DMS153 treated with DMSO at 0.1 percent for 48 hours (cell line): ENCODE measurements around the gene IDE.

Source experiments
- DNase-seq: peaks from one replicate; lab custom pipeline; 2025; ENCODE audit not compliant: unreplicated experiment; lab: John Stamatoyannopoulos, UW

The IDE gene

DNA sequence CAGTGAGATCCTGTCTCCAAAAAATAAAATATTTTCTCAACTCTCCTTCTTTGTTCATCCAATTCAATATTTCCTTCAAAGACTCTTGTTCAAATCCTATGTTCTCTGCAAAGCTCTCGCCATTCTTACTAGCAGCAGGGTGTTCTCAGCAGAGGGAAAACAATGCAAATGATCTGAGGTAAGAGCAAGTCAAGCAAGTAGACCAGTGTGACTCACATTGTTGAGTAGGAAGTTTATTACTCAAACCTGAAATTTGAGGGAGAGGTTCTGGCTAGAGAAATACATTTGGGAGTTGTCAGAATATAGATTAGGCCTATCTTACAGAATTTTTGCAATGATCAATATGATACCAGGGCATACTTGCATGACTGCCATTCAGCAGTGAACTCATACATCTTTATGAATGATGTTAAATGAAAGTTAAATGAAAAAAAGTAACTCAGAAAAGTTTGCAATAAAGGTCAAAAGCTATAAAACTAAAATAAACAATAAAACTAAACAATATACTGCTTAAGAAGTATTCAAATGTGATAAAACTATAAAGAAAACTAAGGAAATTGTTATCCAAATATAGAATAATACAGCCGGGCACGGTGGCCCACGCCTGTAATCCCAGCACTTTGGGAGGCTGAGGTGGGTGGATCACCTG is 5.8 kb downstream of the IDE start:
- no peak for DNase-seq

DNA sequence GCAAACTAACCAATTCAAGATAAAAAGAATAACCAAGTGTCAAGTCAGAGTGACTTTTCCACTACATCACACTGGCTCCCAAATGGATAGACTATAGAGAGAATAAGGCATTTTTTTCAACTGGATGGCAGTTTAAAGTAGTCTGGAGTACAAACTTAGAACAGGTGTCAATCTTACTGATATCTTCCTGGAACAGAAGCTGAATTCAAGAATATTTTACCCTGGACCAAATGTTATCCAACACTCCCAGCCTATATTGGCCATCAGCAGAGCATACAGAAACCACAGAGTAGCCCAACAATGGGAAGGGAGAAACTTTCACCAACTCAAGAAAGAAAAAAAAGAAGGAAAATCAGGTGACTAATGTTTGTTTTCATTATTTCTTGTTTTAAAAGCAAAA is 11.5 kb downstream of the IDE start:
- no peak for DNase-seq

DNA sequence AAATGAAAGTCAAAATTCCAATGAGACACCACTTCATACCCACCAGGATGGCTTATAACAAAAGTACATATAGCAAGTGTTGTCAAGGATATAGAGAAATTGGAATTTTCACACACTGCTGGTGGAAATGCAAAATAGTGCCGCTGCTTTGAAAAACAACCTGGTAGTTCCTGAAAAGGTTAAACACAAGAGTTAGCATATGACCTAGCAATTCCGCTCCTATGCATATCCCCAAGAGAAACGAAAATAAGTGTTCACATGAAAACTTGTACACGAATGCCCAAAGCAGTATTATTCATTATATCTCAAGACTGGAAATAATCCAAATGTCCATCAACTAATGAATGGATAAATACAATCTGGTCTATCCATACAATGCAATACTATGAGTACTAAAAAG is 14.8 kb downstream of the IDE start:
- DNase-seq: no peak

DNA sequence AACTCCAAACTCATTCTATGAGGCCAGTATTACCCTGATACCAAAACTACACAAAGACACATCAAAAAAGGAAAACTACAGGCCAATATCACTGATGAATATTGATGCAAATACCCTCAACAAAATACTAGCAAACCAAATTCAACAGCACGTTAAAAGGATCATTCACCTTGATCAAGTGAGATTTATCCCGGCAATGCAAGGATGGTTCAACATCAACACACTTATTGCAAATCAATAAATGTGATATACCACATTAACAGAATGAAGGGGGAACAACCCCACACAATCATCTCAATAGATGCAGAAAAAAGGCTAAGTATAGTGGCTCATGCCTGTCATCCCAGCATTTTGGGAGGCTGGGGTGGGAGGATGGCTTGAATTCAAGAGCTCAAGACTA is 19.9 kb downstream of the IDE start:
- DNase-seq: no peak

DNA sequence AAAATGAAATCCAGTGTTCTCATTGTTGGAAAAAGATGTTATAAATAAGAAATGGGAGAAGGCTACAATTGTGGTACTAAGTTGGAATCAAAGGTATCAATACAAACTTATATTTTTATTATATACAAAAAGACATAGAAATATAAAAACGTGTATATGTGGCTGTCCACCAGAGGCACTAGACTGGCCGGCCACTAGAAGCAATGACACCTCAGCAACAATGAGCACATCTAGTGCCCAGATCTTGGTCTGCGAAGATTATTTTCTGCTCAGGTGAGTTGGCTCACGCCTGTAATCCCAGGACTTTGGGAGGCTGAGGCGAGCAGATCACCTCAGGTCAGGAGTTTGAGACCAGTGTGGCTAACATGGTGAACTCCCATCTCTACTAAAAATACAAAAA is 21.6 kb downstream of the IDE start:
- no peak for DNase-seq

DNA sequence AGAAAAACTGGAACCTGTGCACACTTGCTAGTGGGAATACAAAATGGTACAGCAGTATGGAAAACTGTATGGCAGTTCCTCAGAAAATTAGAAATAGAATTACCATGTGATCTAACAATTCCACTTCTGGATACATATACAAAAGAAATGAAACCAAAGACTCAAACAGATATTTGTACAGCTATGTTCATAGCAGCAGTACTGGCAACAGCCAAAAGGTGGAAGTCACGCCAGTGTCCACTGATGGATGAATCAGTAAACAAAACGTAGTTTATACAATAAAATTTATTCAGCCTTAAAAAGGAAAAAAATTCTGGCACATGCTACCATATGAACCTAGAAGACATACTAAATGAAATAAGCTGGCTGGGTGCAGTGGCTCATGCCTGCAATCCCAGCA is 23.0 kb downstream of the IDE start:
- no peak for DNase-seq

DNA sequence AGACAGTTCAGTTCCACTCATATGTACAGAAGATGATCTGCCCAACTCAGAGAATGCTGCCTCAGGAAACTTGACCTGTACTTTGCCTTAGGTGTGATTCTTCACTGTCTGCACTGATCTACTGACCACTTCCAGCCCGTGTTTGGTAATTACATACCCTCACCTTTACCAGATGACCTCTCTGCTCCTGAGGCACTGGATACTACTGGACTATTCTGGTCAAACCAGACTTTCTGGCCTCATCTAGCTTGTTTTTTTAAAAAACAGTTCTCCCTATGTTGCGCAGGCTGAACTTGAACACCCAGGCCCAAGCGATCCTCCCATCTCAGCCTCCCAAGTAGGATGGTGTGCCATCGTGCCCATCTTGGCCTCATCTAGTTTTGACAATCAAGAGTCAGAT is 26.2 kb downstream of the IDE start:
- DNase-seq: no peak

DNA sequence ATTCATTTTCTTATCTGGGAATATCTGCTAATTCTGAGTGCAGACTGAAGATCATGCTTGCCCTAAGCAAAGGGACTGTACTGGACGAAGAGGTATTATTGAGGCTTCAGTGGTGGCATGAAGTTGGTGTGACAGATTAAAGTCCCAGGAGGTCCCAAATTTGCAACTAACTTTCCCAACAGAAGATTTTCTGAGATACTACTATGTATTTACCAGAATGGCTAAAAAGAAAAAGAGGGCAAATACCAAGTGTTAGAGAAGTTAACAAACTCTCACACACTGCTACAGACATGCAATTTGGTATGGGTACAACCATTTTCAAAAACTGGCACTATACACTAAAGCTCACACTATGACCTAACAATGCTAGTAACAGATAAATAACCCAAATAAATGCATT is 28.3 kb downstream of the IDE start:
- no peak for DNase-seq

DNA sequence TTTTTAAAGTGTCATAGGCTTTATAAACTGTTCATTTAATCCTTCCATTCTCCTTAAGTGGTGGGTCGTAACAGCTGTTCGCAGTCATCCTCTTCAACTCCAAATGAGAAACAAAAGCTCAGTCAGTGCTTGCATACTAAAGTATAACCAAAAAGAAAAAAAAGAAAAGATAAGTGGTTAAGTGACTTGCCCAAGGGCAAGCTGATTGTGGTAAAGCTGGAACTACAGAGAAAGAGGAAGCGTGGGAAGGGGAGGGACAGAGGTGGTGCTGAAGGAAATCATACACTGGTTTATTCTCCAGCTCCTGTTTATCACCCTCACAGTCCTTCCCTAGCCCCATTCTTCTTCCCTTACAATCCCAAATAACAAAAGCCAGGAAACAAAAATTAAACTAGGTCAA is 29.6 kb downstream of the IDE start:
- no peak for DNase-seq

DNA sequence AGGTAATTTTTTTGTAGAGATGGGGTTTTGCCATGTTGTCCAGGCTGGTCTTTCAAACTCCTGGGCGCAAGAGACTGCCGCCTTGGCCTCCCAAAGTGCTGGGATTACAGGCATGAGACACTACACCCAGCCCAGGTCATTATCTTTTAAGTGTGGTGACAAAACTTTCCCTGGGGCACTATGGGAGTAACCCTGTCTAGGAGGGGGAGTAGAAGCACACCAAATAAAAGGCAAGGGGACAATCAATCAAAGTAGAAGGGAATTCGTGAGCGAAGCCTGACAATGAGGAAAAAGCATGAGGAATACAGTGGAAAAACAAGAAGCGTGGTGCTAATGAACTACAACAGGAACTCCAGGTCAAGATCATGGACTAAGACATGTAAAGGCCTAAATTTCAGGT is 31.4 kb downstream of the IDE start:
- no peak for DNase-seq

DNA sequence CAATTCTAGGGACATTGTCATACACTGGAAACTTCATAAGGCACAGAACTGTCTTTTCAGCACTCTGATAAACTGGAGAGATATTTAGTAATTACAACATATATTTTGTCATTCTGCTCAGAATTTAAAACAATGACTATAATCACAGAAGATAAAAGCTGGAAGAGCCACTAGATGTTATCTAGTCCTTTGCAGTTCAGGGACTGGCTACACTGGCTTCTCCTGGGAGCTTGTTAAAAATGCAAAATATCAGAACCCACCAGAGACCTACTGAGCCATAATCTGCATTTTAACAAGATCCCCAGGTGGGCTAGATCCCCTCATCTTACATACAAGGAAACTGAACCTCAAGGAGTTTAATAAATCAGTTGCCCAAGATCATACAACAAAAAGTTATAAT is 32.3 kb downstream of the IDE start:
- no peak for DNase-seq

DNA sequence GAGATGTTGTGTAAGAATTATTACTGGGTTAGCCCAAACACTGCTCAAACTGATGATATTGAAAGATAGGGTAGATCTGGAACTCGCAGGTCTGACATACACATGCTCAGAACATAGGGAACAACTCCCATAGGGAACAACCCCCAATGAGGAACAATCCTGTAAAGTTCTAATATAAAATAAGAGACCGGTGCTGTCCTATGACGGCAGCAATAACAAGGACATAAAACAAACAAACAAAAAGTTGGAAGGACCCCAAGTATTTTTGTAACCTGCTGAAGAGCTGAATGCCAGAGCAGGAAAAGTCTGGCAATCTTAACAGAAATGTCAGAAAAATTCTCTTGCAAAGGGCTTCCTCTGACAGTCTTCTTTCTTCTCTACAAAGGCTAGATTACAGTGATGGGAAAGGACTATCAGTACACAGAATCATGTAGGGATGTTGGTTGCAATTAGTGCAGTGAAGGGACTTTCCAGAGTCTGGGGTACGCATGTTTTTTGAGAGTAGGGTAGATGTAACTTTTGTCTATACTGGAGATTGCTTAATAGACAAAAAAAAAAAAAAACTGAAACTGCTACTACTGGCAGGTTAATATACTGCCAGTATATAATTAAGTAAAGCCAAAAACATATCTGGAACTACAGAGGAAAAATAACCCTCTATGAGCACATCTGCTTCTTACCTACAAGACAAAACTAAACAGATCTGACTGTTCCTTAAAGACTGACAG is 35.5 kb downstream of the IDE start:
- no peak for DNase-seq

DNA sequence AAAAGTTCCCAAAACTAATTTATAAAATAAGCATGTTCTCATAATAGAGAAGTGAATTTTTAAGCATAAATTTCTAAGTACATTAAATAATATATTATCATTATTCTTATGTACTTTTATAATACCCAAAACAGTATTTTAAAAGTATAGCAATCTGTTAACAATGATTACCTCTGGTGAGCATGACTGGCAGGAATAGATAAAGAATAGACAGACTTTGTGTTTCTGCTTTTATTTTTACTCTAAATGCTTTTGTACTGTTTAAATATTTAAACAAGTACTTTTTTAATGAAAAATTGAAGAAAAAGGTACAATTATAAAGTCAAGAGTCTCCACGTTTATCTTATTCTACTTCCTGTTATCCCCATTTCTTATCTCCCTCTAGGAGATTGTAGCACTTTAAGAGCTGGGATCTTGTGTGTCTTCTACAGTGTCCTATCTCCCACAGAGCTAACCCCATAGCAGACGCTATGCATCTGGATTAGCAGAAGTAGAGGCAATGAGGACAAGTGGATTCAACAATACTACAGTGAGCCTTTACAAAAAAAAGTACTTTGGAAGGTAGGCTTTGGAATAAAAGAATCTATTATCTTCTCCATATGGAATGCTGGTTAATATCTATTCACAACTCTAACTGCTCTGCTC is 42.9 kb downstream of the IDE start:
- DNase-seq: no peak

DNA sequence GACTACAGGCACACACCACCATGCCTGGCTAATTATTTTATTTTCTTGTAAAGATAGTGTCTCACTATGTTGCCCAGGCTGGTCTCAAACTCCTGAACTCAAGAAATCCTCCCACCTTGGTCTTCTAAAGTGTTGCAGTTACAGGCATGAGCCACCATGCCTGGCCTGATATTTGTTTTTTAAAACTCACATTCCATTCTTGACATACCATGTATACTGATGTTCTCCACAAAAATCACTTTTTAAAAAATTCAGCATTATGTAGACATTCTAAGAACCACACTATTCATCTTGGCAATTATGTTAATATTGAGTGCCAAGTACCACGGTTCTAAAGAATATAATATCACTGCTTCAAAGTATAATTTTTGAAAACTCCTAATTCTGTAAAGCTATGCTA is 43.5 kb downstream of the IDE start:
- DNase-seq: no peak

DNA sequence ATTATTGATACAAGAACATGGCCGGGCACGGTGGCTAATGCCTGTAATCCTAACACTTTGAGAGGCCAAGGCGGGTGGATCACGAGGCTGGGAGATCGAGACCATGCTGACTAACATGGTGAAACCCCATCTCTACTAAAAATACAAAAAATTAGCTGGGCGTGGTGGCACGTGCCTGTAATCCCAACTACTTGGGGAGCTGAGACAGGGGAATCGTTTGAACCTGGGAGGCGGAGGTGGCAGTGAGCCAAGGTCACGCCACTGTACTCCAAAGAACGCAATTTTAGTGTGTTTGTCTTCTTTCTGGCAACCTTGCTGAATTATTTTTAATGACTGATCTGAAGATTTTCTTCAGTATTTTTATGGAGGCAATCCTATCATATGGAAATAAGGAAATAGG is 46.2 kb downstream of the IDE start:
- no peak for DNase-seq

DNA sequence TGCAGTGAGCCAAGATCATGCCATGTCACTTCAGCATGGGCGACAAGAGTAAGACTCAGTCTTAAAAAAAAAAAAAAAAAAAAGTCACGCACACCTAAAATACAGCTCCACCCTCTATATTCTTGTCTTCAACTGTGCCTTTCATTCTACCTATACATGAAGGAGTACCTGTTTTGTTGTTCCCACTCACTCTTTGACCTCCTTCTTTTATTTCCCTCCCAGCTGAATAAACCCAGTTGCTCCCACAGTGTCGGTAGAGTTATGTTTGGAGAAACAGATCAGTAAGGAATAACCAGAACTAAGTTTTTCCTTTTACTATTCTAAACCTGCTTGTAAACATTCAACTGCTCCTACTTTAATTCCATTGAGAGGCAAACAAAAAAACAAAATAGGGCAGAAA is 50.3 kb downstream of the IDE start:
- DNase-seq: no peak

DNA sequence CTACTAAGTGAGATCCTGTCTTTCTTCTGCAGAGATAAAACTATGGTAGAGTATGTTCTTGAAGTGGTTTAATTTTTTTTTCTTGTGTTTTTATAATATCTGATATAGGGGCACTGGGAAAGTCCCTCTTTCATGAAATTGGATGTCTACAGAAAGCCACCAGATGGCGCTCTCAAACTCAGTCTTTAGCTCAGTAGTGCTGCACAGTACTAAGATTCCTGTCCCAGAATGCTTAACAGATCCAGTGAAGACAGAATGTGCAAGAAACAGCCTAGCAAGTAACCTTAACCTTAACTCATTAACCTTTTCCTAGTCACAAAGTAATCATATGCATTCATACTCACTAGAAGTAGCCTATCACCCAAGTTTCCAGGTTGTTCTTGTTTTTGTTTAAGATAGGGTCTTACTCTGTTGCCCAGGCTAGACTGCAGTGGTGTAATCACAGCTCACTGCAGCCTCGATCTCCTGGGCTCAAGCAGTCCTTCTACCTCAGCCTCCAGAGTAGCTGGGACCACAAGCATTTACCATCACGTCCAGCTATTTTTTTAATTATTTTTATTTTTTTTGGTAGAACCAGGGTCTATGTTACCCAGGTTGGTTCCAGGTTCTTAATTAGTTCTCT is 56.7 kb downstream of the IDE start:
- DNase-seq: peak; percentile 17

DNA sequence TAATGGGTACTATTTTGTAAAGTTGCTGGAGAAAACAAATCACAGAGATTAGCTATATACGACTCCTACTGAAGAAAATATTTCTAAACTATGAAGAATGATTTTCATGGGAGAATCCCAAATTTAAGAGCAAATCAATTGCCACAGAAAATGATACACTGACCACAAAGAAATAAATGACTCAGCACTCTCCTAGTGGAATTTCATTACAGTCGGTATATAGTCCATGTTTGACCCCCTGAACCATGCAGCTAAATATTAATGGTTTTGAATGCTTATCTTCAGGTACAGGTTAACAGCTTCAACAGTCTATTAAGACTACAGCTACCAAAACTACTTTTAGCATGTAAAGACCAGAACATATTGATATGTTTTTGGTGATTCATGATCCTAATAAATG is 65.0 kb downstream of the IDE start:
- no peak for DNase-seq

DNA sequence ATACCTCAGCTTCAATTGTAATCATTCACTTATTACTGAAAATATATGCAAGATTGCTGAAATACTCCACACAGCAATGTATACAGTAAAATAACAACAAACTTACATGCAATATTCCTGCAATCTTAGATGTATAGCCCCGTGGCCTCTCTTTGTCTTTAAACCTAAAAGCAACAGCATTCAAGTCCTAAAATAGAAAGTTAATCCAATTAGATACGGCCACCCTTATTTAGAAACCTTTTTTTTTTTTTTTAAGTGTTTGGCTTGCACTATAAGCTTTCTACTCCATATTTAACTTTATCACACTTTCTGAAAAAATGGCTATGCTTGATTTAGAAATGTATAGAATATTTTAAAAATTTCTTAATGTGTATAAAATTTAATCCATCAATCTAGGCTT is 67.6 kb downstream of the IDE start:
- no peak for DNase-seq

DNA sequence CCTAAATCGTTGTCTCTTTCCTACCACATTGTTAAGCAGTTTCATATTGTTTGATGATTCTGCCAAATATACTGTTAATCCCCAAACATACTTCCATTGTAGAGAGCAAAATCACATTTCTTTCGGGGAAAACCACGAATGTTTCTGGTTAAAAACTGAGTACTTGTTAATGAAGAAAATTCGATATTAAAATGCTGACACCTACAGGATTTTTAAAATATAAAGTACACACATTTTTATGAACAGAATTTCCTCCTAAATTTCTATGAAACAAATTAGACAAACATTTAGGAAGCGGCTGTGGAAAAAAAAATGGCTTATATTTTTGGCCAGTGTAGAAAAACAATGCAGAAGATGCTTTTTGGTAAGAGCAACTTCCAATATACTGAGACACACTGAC is 68.8 kb downstream of the IDE start:
- no peak for DNase-seq

DNA sequence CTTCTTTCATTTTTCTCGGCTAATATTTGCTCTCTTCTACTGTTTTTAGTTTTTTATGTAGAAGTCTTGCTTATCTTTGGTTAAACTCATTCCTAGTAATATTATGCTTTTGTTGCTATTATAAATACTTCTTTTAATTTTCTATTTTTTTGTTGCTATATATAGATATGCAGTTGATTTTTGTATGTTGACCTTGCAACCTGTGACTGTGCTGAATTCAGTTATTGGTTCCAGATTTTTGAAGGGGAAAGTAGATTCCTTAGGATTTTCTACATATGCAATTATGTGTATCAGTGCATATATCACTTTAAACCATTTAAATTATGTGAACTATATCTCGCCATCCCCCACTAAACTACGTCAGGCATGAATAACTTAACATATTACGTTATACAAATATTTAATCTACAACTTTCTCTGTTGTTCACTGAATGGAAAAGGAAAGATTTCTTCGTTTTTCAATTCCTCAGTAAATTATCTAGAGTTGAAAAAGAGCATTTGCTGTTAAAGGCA is 71.5 kb downstream of the IDE start:
- DNase-seq: no peak

DNA sequence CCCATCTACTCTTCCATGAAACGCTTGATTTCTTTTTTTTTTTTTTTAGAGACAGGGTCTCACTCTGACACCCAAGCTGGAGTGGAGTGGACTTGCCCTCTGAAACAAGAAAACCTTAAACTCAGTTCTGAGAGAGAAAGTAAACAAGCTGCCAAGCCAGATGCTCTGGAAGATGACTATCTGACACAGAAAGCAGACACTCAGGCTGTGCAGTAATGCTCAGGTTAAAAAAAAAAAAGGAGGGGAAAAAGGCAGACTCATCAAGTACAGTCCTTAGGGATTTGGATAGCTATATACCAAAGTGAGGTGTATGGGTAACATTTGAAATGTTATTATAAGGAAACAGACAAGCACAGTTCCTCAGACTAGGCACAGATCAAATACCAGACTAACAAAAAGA is 80.5 kb downstream of the IDE start:
- no peak for DNase-seq
